Hepatocyte (in vitro differentiated cells): ENCODE data around the gene NAV3. TPM values are rescaled to one million over a fixed set of nuclear protein-coding genes. Genes with fewer than 3 reads are reported as not detected.

Source experiments
- DNase-seq: peaks from one replicate; pipeline ENCODE4 v3.0.0-alpha.2; 2016; ENCODE audit warnings: low spot score
- H2AFZ ChIP-seq: fragments of 200-600 bp; sonication (generic); 2 replicates; pipeline ENCODE4 v1.6.0; 2016; ENCODE audit warnings: antibody characterized with exemption, mild to moderate bottlenecking
- H3K27ac ChIP-seq: fragments of 200-600 bp; sonication (generic); 2 replicates; pipeline ENCODE4 v1.5.1; 2016; ENCODE audit warnings: mild to moderate bottlenecking
- H3K27me3 ChIP-seq: fragments of 200-600 bp; sonication (generic); 2 replicates; pipeline ENCODE4 v1.6.1; 2016
- H3K36me3 ChIP-seq: fragments of 200-600 bp; sonication (generic); replicated peaks from 2 replicates; pipeline ENCODE4 v1.5.1; 2016; ENCODE audit warnings: low read depth; ENCODE audit not compliant: insufficient read depth
- H3K4me1 ChIP-seq: fragments of 200-600 bp; sonication (generic); 2 replicates; pipeline ENCODE4 v1.5.1; 2016; ENCODE audit warnings: mild to moderate bottlenecking, moderate library complexity; ENCODE audit not compliant: insufficient read depth
- H3K4me2 ChIP-seq: fragments of 200-600 bp; sonication (generic); 2 replicates; pipeline ENCODE4 v1.6.0; 2016
- H3K4me3 ChIP-seq: fragments of 200-600 bp; sonication (generic); 2 replicates; pipeline ENCODE4 v1.5.1; 2016; ENCODE audit warnings: mild to moderate bottlenecking
- H3K79me2 ChIP-seq: fragments of 200-600 bp; sonication (generic); 2 replicates; pipeline ENCODE4 v1.6.0; 2017; ENCODE audit warnings: mild to moderate bottlenecking
- H3K9me2 ChIP-seq: fragments of 200-600 bp; sonication (generic); replicated peaks from 2 replicates; pipeline ENCODE4 v1.6.0; 2017; ENCODE audit warnings: mild to moderate bottlenecking; ENCODE audit not compliant: insufficient read depth
- H3K9me3 ChIP-seq: fragments of 200-600 bp; sonication (generic); 2 replicates; pipeline ENCODE4 v1.5.1; 2016; ENCODE audit warnings: low read depth, mild to moderate bottlenecking
- H4K20me1 ChIP-seq: fragments of 200-600 bp; sonication (generic); 2 replicates; pipeline ENCODE4 v1.6.0; 2016; ENCODE audit warnings: mild to moderate bottlenecking; ENCODE audit not compliant: insufficient read depth, poor library complexity, severe bottlenecking
- EZH2 ChIP-seq: fragments of 200-600 bp; sonication (generic); IDR thresholded peaks from 2 replicates; pipeline ENCODE4 v1.6.1; 2016; ENCODE audit warnings: antibody characterized with exemption, mild to moderate bottlenecking, borderline replicate concordance
- EZH2phosphoT487 ChIP-seq: fragments of 200-600 bp; sonication (generic); IDR thresholded peaks from one replicate; pipeline ENCODE4 v1.6.1; 2018; ENCODE audit warnings: antibody characterized with exemption, mild to moderate bottlenecking, low read depth, moderate library complexity; ENCODE audit not compliant: unreplicated experiment, severe bottlenecking
- WGBS: methylation state at CpG from one replicate; pipeline ENCODE4 v1.1.6; 2016; ENCODE audit warnings: low lambda C conversion rate; ENCODE audit errors: missing lambda C conversion rate; 5-methylcytosine and 5-hydroxymethylcytosine counted together
- polyA plus RNA-seq: library from polyadenylated mRNA; unstranded; fragments of >200 nt; fragmentation: Nextera tagmentation; extraction: Ambion mirVana; gene quantifications from 2 replicates; pipeline ENCODE4 v1.2.1, GENCODE V29; 2016
- total RNA-seq: library from RNA; depleted of rRNA; stranded (reverse); fragments of >200 nt; gene quantifications from 2 replicates; pipeline ENCODE4 v1.2.3, GENCODE V29; 2014
- TF ChIP-seq, protein P1 (sequence below): fragments of 200-600 bp; sonication (generic); IDR thresholded peaks from 2 replicates; pipeline ENCODE4 v1.5.1; 2016; ENCODE audit warnings: antibody characterized with exemption, mild to moderate bottlenecking; ENCODE audit not compliant: poor library complexity

Gene NAV3
- total and polyA plus RNA-seq, 2 experiments from 2014 or later, result 1.4 to 9.2 TPM

DNA sequence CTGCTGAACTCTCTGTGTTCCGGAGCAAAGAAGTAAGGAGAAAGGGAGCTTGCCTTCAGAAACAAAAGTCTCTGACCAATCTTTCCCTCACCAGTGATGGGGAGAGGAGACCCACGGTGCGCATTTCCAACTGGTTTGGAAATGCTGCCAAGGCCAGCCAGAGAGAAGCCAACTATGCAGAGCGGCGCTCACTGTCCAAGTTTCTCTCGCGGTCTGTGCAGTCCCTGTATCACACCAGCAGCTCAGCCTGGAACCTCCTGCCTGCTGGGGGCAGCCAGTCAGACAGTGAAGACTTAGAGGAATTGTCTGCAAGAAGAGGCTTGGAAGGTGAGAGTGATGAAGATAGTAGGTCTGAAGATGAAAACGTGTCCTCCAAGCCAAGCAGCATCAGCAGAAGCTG, 206.2 kb downstream of the NAV3 start:
- H2AFZ ChIP-seq, result no peak overlapping the region
- no peak overlapping the region for H3K4me3 ChIP-seq
- DNase-seq, result no peak
- no peaks in the 10 kb centered on the region for H3K27me3 ChIP-seq
- H3K36me3 ChIP-seq, result no peaks in the 10 kb centered on the region
- no peak overlapping the region for H3K4me2 ChIP-seq
- over 99% methylated on average over 8 of the region's 8 CpGs for whole genome bisulfite sequencing
- TF ChIP-seq EZH2phosphoT487 (no peak), EZH2 (no peak)
- TF ChIP-seq, protein P1, sequence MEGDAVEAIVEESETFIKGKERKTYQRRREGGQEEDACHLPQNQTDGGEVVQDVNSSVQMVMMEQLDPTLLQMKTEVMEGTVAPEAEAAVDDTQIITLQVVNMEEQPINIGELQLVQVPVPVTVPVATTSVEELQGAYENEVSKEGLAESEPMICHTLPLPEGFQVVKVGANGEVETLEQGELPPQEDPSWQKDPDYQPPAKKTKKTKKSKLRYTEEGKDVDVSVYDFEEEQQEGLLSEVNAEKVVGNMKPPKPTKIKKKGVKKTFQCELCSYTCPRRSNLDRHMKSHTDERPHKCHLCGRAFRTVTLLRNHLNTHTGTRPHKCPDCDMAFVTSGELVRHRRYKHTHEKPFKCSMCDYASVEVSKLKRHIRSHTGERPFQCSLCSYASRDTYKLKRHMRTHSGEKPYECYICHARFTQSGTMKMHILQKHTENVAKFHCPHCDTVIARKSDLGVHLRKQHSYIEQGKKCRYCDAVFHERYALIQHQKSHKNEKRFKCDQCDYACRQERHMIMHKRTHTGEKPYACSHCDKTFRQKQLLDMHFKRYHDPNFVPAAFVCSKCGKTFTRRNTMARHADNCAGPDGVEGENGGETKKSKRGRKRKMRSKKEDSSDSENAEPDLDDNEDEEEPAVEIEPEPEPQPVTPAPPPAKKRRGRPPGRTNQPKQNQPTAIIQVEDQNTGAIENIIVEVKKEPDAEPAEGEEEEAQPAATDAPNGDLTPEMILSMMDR, result no peak
- H3K79me2 ChIP-seq, result no peaks in the 10 kb centered on the region
- no peak overlapping the region for H3K27ac ChIP-seq
- H3K9me3 ChIP-seq, result no peaks in the 10 kb centered on the region
- H4K20me1 ChIP-seq, result no peaks in the 10 kb centered on the region
- H3K4me1 ChIP-seq, result no peaks in the 10 kb centered on the region
- H3K9me2 ChIP-seq, result no peaks in the 10 kb centered on the region

- H2AFZ ChIP-seq, result no peak overlapping the region
- no peaks in the 10 kb centered on the region for H3K36me3 ChIP-seq
- WGBS, result 77% methylated on average over 2 of the region's 2 CpGs
- H3K4me2 ChIP-seq, result no peak overlapping the region
- DNase-seq, result no peak
- H3K9me3 ChIP-seq, result no peaks in the 10 kb centered on the region
- no peaks in the 10 kb centered on the region for H3K4me1 ChIP-seq
- no peaks in the 10 kb centered on the region for H4K20me1 ChIP-seq
- H3K79me2 ChIP-seq, result no peaks in the 10 kb centered on the region
- no peak for TF ChIP-seq EZH2
- no peak for TF ChIP-seq EZH2phosphoT487
- TF ChIP-seq, protein P1, result no peak
- no peaks in the 10 kb centered on the region for H3K9me2 ChIP-seq
- no peaks in the 10 kb centered on the region for H3K27me3 ChIP-seq
- no peak overlapping the region for H3K4me3 ChIP-seq
- no peak overlapping the region for H3K27ac ChIP-seq
These were observed 207.0 kb downstream of the NAV3 start for GRCh38 chr12:78037707-78038106.

- Histone ChIP-seq H2AFZ (no peak overlapping the region), H3K27me3 (no peaks in the 10 kb centered on the region), H3K79me2 (no peaks in the 10 kb centered on the region), H3K36me3 (no peaks in the 10 kb centered on the region), H3K9me3 (no peaks in the 10 kb centered on the region), H3K4me3 (no peak overlapping the region), H3K4me2 (no peak overlapping the region), H3K27ac (no peak overlapping the region), H3K9me2 (no peaks in the 10 kb centered on the region), H3K4me1 (no peaks in the 10 kb centered on the region), H4K20me1 (no peaks in the 10 kb centered on the region)
- TF ChIP-seq EZH2 (no peak), EZH2phosphoT487 (no peak)
- TF ChIP-seq, protein P1, result no peak
- no peak for DNase-seq
- 85% methylated on average over 1 of the region's 1 CpG for WGBS
These were observed 207.8 kb downstream of the NAV3 start for GRCh38 chr12:78038541-78038940.

GRCh38 chr12:78038986-78039385, 208.3 kb downstream of the NAV3 start:
- no peak for DNase-seq
- no peaks in the 10 kb centered on the region for H3K79me2 ChIP-seq
- TF ChIP-seq EZH2 (no peak), EZH2phosphoT487 (no peak)
- TF ChIP-seq, protein P1, result no peak
- no peaks in the 10 kb centered on the region for H3K4me1 ChIP-seq
- no peak overlapping the region for H3K4me2 ChIP-seq
- no peaks in the 10 kb centered on the region for H3K36me3 ChIP-seq
- H4K20me1 ChIP-seq, result no peaks in the 10 kb centered on the region
- no peaks in the 10 kb centered on the region for H3K9me3 ChIP-seq
- no peaks in the 10 kb centered on the region for H3K27me3 ChIP-seq
- no peak overlapping the region for H2AFZ ChIP-seq
- H3K27ac ChIP-seq, result no peak overlapping the region
- 84% methylated on average over 4 of the region's 4 CpGs for WGBS
- no peak overlapping the region for H3K4me3 ChIP-seq
- no peaks in the 10 kb centered on the region for H3K9me2 ChIP-seq
